Mucosa of descending colon (tissue), 3 donors: ENCODE results near the gene SLC9A1. TPM values are rescaled to one million over a fixed set of nuclear protein-coding genes. Genes with fewer than 3 reads are reported as not detected.
"Not testable (repeated sequence)": the region's sequence is repeated elsewhere in the genome, so short reads cannot be mapped to it uniquely, and the experiment has no call there.

ENCODE experiments used
- ATAC-seq: fragments of 200-7000 bp; cut with Tn5 transposase; one replicate; pipeline ENCODE4 v1.9.1; 2020; ENCODE audit warnings: mild to moderate bottlenecking, moderate library complexity
- DNase-seq, 3 donors: peaks; one replicate each; pipeline ENCODE4 v3.0.0-alpha.2; 2020
- H3K36me3 ChIP-seq: fragments of 200-600 bp; one replicate; pipeline ENCODE4 v1.8.0; 2021; ENCODE audit warnings: low read depth, mild to moderate bottlenecking
- H3K4me1 ChIP-seq: fragments of 200-600 bp; one replicate; pipeline ENCODE4 v1.8.0; 2021; ENCODE audit warnings: low read depth, mild to moderate bottlenecking
- H3K4me3 ChIP-seq: fragments of 200-600 bp; one replicate; pipeline ENCODE4 v1.8.0; 2021; ENCODE audit warnings: mild to moderate bottlenecking
- H3K9me3 ChIP-seq: fragments of 200-600 bp; one replicate; pipeline ENCODE4 v1.8.0; 2021; ENCODE audit warnings: mild to moderate bottlenecking
- CTCF ChIP-seq: fragments of 200-600 bp; IDR thresholded peaks from one replicate; pipeline ENCODE4 v1.8.0; 2022; ENCODE audit warnings: antibody characterized with exemption, mild to moderate bottlenecking
- intact Hi-C, 2 donors: fragments of 100-400 bp; cut with DNase I in 1 of 2; cut with micrococcal nuclease in 1 of 2; formaldehyde crosslinking; loops; one replicate each; pipeline versions ENCODE4 v1.11.0 to v1.11.1; 2022; cut with DNase I, micrococcal nuclease
- total RNA-seq, 3 donors: library from RNA; stranded (reverse); fragmentation: NEBNext Ultra II Directional in 2 of 3; extraction: Animal tissue kit (Norgen Biotek cat#: 25700) in 2 of 3; gene quantifications; one replicate each; pipeline versions ENCODE4 v1.2.1 to v1.2.4, GENCODE V29; 2021 to 2023
- donor health status: DM: no; HTN: no; CAD: no; lungs with moderate emphysema.
- donor health status: DM: no; HTN: no; CAD: no.
- donor health status: DM: no; HTN: yes; CAD: no.

Gene SLC9A1
- total RNA-seq, 3 donors from 2014 or later: 77.9 to 126 (median 84.1) TPM

- no peak for DNase-seq
- Histone ChIP-seq H3K4me3 (no peak overlapping the region), H3K4me1 (peaks cover 6% of the 10 kb centered on the region), H3K36me3 (no peaks in the 10 kb centered on the region), H3K9me3 (peaks cover 14% of the 10 kb centered on the region)
- intact Hi-C loops: no loop called here
- ATAC-seq: peak; percentile 82
- no peak for TF ChIP-seq CTCF
Observed at GRCh38 chr1:27179979-27180378, 25.1 kb upstream of the SLC9A1 start.

GRCh38 chr1:27179379-27179778 lies 24.5 kb upstream of the SLC9A1 start:
- H3K36me3 ChIP-seq: no peaks in the 10 kb centered on the region
- no peak for DNase-seq
- peaks cover 6% of the 10 kb centered on the region for H3K4me1 ChIP-seq
- H3K4me3 ChIP-seq: no peak overlapping the region
- H3K9me3 ChIP-seq: peaks cover 14% of the 10 kb centered on the region
- intact Hi-C loops: no loop called here
- ATAC-seq: peak; percentile 34
- TF ChIP-seq CTCF: no peak

GRCh38 chr1:27176954-27177353 lies 22.0 kb upstream of the SLC9A1 start:
- H3K4me1 ChIP-seq: peaks cover 6% of the 10 kb centered on the region
- DNase-seq: no peak
- no peak for TF ChIP-seq CTCF
- H3K4me3 ChIP-seq: no peak overlapping the region
- no peaks in the 10 kb centered on the region for H3K36me3 ChIP-seq
- H3K9me3 ChIP-seq: peaks cover 5% of the 10 kb centered on the region
- intact Hi-C loops: no loop called here
- ATAC-seq: no peak

- DNase-seq (no peak), ATAC-seq (no peak)
- no peaks in the 10 kb centered on the region for H3K9me3 ChIP-seq
- intact Hi-C loops: no loop called here
- H3K36me3 ChIP-seq: no peaks in the 10 kb centered on the region
- H3K4me3 ChIP-seq: no peak overlapping the region
- H3K4me1 ChIP-seq: peaks cover 6% of the 10 kb centered on the region
- no peak for TF ChIP-seq CTCF
Observed at GRCh38 chr1:27176323-27176722, 21.4 kb upstream of the SLC9A1 start.

GRCh38 chr1:27172992-27173391 lies 18.1 kb upstream of the SLC9A1 start:
- ATAC-seq, DNase-seq, H3K9me3 ChIP-seq, H3K36me3 ChIP-seq, intact Hi-C loops, H3K4me3 ChIP-seq, H3K4me1 ChIP-seq: not testable (repeated sequence)

- no peaks in the 10 kb centered on the region for H3K36me3 ChIP-seq
- no peak for TF ChIP-seq CTCF
- intact Hi-C loops: no loop called here
- no peaks in the 10 kb centered on the region for H3K4me1 ChIP-seq
- ATAC-seq (no peak), DNase-seq (no peak)
- H3K9me3 ChIP-seq: no peaks in the 10 kb centered on the region
- H3K4me3 ChIP-seq: no peak overlapping the region
Observed at GRCh38 chr1:27166929-27167328, 12.0 kb upstream of the SLC9A1 start.
